ENCODE results near the gene COX19. TPM values are rescaled to one million over a fixed set of nuclear protein-coding genes. Genes with fewer than 3 reads are reported as not detected.
A peak's percentile ranks its signal among the peaks of the same experiment; 100 is the strongest.

Gene COX19
- total and polyA plus RNA-seq, 2 of the 13 experiments (the other 11 are each of a cell fraction or from before 2014, with no cell fraction given), result 11.5 to 21.7 TPM

DNA sequence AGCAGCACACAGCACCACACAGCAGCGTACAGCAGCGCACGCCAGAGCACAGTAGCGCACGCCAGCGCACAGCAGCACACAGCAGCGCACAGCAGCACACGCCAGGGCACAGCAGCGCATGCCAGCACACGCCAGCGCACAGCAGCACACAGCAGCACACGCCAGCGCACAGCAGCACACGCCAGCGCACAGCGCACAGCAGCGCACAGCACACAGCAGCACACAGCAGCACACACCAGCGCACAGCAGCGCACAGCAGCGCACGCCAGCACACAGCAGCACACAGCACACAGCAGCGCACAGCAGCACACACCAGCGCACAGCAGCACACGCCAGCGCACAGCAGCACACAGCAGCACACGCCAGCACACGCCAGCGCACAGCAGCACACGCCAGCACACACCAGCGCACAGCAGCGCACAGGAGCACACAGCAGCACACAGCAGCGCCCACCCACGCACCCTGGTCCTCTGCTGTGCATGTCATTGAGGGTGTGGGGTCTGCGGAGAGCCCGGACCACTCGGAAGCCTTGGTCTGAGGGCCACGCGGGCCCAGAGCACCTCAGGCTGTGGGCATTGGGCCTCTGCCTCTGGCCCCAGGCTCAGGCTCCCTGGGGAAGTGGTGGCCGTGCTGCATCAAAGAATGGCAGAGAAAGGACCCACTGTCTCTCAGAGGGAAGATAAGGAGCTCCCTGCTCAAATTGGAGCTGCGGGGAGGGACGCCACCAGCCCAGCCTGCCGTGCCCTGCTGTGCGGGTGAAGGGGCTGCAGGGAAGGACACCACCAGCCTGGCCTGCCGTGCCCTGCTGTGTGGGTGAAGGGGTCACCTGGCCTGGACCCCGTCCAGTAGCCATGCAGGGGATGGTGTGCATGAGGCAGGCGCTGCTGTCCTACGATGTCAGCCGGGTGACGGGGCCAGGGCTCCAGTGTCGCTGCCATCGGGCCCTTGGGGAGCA, 41.5 kb upstream of the COX19 start (continued):
- TF ChIP-seq, protein P1, sequence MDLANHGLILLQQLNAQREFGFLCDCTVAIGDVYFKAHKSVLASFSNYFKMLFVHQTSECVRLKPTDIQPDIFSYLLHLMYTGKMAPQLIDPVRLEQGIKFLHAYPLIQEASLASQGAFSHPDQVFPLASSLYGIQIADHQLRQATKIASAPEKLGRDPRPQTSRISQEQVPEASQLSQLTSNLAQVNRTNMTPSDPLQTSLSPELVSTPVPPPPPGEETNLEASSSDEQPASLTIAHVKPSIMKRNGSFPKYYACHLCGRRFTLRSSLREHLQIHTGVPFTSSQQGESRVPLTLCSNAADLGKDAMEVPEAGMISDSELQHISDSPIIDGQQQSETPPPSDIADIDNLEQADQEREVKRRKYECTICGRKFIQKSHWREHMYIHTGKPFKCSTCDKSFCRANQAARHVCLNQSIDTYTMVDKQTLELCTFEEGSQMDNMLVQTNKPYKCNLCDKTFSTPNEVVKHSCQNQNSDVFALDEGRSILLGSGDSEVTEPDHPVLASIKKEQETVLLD (CRISPR knock-in tag; IDR thresholded peaks at IDR 0.05; ENCODE audit: low read depth), result 0 out of 2 replicates have a peak, but pooled peaks have one; percentile 26
- TF ChIP-seq, protein P2, sequence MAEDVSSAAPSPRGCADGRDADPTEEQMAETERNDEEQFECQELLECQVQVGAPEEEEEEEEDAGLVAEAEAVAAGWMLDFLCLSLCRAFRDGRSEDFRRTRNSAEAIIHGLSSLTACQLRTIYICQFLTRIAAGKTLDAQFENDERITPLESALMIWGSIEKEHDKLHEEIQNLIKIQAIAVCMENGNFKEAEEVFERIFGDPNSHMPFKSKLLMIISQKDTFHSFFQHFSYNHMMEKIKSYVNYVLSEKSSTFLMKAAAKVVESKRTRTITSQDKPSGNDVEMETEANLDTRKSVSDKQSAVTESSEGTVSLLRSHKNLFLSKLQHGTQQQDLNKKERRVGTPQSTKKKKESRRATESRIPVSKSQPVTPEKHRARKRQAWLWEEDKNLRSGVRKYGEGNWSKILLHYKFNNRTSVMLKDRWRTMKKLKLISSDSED (CRISPR knock-in tag; IDR thresholded peaks at IDR 0.05), result no peak

DNA sequence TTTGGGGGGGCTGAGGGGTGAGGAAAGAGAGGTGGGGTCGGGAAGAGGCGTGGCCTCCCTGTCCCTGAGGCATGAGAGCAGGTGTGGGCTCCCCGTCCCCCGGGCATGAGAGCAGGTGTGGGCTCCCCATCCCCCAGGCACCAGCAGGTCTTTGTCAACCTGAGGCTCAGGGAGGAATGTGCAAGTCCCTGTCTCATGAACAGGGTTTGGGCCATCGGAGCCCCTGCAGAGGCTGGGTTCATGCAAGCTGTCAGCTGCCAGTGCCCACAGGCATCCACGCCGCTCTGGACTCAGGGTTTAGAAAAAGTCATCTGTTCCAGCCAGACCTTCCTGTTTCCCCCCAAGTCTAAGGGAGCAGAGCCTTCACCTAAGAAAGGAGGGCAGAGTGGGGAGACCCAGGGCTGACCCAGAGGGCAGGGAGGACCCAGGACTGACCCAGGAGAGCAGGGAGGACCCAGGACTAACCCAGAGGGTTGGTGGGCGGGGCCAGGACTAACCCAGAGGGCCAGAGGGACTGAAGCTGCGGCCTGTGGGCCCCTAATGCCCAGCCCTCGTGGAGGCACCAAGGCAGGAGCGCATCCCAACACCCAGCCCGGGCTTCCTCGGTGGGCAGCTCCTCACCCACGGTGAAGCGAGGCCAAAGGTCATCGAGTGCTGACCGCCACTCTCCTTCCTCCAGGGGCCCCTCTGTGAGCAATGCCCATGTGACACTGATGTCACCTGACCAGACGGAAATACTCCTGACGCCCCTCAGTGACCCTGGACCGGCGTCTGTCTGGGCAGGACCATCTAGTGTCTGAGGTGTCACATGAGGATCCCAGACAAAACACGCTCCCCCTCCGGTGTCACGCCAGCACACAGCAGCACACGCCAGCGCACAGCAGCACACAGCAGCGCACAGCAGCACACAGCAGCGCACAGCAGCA, 40.1 kb upstream of the COX19 start:
- no peak for FAIRE-seq
- peaks cover 35% of the 10 kb centered on the region for H3K4me1 ChIP-seq (ENCODE audit: insufficient read depth, low read length)
- peaks cover 6% of the 10 kb centered on the region for H3K79me2 ChIP-seq (ENCODE audit: insufficient read depth, low read length)
- H3K36me3 ChIP-seq (replicated peaks in 1 of 2; ENCODE audit: control insufficient read depth in 1 of 2, insufficient read depth in 2 of 2, low read length in 2 of 2), result 0 out of 5 replicates have a peak, but pooled peaks cover 0 to 5% of the 10 kb centered on the region in 2 experiments
- H4K20me1 ChIP-seq (ENCODE audit: insufficient read depth, low read length), result no peaks in the 10 kb centered on the region
- H3K9ac ChIP-seq (ENCODE audit: insufficient read depth, low read depth, low read length), result 0 out of 2 replicates have a peak overlapping the region, but pooled peaks have one; percentile 33
- ATAC-seq, result peak; percentile 35
- peak; percentile 80 for DNase-seq (ENCODE audit: low spot score)
- ChIA-PET CTCF (ENCODE audit: low intra/inter-chr PET ratio, low total read pairs) (no interaction called here), POLR2A (interaction anchor here (0.9 to 1.0 kb wide), 3 partner anchors 12 to 38 kb away, joined by 3 to 5 read pairs (median 5); no protein-coding TSS in a partner anchor)
- 61% methylated on average over 10 of the region's 28 CpGs for WGBS (ENCODE audit: low lambda C conversion rate)
- in situ Hi-C loops (cut with HindIII; ENCODE audit: extremely low pct_ligation_motif_present, low pct_unique_long_range_greater_than_20kb), result no loop called here
- no peaks in the 10 kb centered on the region for H3K27me3 ChIP-seq (ENCODE audit: control insufficient read depth in 1 of 2, insufficient read depth in 2 of 2, low read length in 2 of 2)
- intact Hi-C loops (cut with micrococcal nuclease; ENCODE audit: unreplicated experiment), result no loop called here
- BruUV-seq (replicated peaks), result no TSS peak
- no peak overlapping the region for H2AFZ ChIP-seq (ENCODE audit: low read length)
- H3K27ac ChIP-seq (ENCODE audit: extremely low read length, insufficient read depth, low read length), result peak overlapping the region; percentile 55
- peak overlapping the region; percentile 61 for H3K4me2 ChIP-seq (ENCODE audit: low read depth, low read length)
- H3K9me3 ChIP-seq (ENCODE audit: low read length), result no peaks in the 10 kb centered on the region
- peak overlapping the region in 1 of 3 experiments; percentile 39; a peak in 1 of 6 replicates for H3K4me3 ChIP-seq (replicated peaks in 1 of 3; ENCODE audit: insufficient read depth in 1 of 3, low read depth in 2 of 3, low read length in 3 of 3)
- TF ChIP-seq KMT2B (CRISPR knock-in tag; IDR thresholded peaks at IDR 0.05) (no peak), ZNF75D (CRISPR knock-in tag; IDR thresholded peaks at IDR 0.05; ENCODE audit: borderline replicate concordance) (no peak), ONECUT2 (CRISPR knock-in tag; IDR thresholded peaks at IDR 0.05) (no peak), MATR3 (CRISPR knock-in tag; IDR thresholded peaks at IDR 0.05) (no peak), ZNF878 (CRISPR knock-in tag; IDR thresholded peaks at IDR 0.05) (no peak), NFRKB (IDR thresholded peaks at IDR 0.05) (no peak), PHB2 (IDR thresholded peaks at IDR 0.05; ENCODE audit: partially characterized antibody) (no peak), TOPORS (CRISPR knock-in tag; IDR thresholded peaks at IDR 0.05) (no peak), FOSL1 (CRISPR knock-in tag; IDR thresholded peaks at IDR 0.05; ENCODE audit: borderline replicate concordance) (no peak), ZNF749 (CRISPR knock-in tag; IDR thresholded peaks at IDR 0.05; ENCODE audit: borderline replicate concordance) (no peak)
- TF ChIP-seq, protein P3, sequence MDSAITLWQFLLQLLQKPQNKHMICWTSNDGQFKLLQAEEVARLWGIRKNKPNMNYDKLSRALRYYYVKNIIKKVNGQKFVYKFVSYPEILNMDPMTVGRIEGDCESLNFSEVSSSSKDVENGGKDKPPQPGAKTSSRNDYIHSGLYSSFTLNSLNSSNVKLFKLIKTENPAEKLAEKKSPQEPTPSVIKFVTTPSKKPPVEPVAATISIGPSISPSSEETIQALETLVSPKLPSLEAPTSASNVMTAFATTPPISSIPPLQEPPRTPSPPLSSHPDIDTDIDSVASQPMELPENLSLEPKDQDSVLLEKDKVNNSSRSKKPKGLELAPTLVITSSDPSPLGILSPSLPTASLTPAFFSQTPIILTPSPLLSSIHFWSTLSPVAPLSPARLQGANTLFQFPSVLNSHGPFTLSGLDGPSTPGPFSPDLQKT (CRISPR knock-in tag; IDR thresholded peaks at IDR 0.05; ENCODE audit: borderline replicate concordance), result no peak
- TF ChIP-seq, protein P4, sequence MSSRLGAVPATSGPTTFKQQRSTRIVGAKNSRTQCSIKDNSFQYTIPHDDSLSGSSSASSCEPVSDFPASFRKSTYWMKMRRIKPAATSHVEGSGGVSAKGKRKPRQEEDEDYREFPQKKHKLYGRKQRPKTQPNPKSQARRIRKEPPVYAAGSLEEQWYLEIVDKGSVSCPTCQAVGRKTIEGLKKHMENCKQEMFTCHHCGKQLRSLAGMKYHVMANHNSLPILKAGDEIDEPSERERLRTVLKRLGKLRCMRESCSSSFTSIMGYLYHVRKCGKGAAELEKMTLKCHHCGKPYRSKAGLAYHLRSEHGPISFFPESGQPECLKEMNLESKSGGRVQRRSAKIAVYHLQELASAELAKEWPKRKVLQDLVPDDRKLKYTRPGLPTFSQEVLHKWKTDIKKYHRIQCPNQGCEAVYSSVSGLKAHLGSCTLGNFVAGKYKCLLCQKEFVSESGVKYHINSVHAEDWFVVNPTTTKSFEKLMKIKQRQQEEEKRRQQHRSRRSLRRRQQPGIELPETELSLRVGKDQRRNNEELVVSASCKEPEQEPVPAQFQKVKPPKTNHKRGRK (CRISPR knock-in tag; IDR thresholded peaks at IDR 0.05), result no peak
